Peyer's patch (tissue), 4 donors: ENCODE results near the gene C17orf100.

Experiments used
- CTCF ChIP-seq, 6 experiments: fragments of 450-650 bp in 4 of 6; fragments of 200-600 bp in 2 of 6; sonication (generic) in 1 of 6; IDR thresholded peaks; one replicate each; pipeline ENCODE4 v1.5.1; 2017 to 2019; ENCODE audit warnings: antibody characterized with exemption in 6 of 6, mild to moderate bottlenecking in 3 of 6, moderate library complexity in 1 of 6
- POLR2A ChIP-seq, 2 donors: fragments of 450-650 bp; IDR thresholded peaks; one replicate each; pipeline ENCODE4 v1.5.1; 2017; ENCODE audit warnings: antibody characterized with exemption in 2 of 2, mild to moderate bottlenecking in 2 of 2, moderate library complexity in 2 of 2

GRCh38 chr17:6660101-6660500 is 8.5 kb downstream of the C17orf100 start:
- TF ChIP-seq CTCF (IDR thresholded peaks at IDR 0.05) = no peak
- no peak for TF ChIP-seq POLR2A (IDR thresholded peaks at IDR 0.05)
